Stimulated activated CD8-positive, alpha-beta memory T cell treated with anti-CD3 and anti-CD28 coated beads, Interleukin-2, amount 100 ng/mL, for 48 hours (primary cell): ENCODE data around the gene ENSA.
"Not testable (repeated sequence)": the region's sequence is repeated elsewhere in the genome, so short reads cannot be mapped to it uniquely, and the experiment has no call there.

ENCODE experiments used
- DNase-seq, 2 donors: peaks; one replicate each; pipeline ENCODE4 v3.0.0-alpha.2; 2020; ENCODE audit warnings: low read depth in 2 of 2

Gene ENSA, protein sequence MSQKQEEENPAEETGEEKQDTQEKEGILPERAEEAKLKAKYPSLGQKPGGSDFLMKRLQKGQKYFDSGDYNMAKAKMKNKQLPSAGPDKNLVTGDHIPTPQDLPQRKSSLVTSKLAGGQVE

DNA sequence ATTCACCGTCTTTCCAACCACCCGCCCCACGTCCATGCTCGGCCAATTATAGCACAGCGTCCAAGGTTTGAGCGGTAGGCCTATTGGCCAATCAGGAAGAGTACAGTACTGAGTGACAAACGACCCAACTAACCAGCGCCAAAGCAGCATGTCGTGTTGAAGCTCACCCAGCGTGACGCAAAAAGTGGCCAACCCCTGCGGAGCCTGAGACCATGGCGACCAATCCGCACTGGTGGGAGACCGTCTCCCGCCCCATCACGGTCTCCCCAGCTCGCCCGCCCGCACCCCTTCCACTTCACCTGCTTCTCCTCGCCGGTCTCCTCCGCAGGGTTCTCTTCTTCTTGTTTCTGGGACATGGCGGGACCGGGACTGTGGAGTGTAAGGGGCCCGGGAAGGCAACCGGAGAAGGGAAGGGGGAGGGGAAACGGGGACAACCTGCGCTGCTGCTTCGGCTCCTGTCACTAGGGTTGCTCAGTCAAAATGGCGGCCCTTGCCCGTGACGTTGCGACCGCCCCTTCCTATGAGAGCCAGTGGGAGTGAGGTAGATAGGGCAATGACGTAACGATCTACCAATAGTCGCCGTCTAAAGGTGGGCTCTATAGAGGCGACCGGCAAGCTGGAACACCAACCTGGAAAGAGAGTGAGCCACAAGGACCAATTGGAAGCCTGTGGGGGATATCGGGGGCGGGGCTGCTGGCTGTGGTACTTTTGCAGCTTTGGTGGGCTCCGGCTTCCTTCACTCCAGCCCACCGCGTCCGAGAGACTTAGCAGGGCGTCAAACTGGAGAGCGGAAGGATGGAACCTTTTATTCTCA lies at the start of gene ENSA:
Gene ENSA (minus strand): TSS at position 498 of the 814 bp plus-strand sequence. CDS start 142 bp downstream, at position 356.
- peak; percentile 89 to 90 for DNase-seq

DNA sequence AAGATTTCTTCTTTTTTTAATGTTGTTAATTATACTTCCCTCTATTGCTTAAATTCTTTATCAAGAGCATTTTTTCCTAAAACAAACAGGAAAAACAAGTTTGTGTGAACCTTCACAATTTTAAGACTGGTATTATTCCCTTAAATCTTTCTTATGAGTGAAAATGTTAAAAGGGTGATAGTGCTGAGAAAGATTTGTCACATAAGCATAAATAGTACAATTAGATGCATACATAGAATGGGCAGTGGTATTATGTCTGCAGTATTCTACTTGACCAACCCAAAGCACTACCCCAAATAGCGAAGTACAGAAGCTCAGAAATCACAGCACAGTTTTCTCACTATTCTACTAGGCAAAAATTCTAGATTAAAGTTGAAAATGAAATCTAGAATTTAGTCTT lies 49.6 kb upstream of the ENSA start:
- DNase-seq, result no peak

DNA sequence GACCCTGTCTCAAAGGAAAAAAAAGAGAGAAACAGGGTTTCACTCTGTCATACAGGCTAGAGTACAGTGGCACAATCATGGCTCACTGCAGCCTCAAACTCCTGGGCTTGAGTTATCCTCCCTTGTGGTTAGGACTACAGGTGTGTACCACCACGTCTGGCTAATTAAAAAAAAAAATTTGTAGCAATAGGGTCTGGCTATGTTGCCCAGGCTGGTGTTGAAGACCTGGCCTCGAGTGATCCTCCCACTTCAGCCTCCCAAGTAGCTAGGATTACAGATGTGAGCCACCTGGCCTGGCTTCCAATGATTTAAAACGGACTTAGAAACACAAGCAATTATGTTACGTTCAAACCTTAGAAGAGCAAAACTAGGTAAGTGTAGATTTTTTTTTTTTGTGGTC lies 45.5 kb upstream of the ENSA start:
- no peak for DNase-seq

DNA sequence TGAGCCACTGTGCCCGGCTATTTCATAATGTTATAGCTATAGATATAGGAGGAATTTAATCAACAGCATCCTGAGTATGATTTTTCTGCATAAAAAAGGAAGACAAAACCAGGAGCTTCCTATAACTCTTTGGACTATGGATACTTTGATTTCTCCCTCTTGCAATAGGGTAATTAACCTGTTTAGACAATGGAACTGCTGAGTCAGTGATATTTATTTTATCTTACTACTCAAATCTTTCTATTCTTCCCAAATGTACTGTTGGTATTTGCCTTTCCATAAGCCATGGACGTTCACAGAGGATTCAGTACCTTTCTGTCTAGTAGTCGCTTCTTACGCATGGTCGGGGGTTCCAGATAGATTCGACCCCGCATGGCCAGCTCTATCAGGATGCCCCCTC lies 33.9 kb upstream of the ENSA start:
- DNase-seq, result no peak

DNA sequence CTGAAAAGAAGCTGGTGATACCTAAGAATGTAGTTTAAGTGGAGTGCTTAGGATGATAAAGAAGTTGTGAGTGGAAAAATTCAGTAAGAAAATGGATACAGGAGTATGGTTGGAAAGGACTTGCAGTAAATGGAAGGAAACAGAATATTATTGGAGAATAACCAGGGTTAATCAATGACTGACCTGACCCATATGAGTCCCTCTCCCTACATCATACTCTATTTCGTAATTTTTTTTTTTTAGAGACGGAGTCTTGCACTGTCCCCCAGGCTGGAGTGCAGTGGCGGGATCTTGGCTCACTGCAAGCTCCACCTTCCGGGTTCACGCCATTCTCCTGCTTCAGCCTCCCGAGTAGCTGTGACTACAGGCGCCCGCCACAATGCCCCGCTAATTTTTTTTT lies 33.4 kb upstream of the ENSA start:
- DNase-seq, result no peak

DNA sequence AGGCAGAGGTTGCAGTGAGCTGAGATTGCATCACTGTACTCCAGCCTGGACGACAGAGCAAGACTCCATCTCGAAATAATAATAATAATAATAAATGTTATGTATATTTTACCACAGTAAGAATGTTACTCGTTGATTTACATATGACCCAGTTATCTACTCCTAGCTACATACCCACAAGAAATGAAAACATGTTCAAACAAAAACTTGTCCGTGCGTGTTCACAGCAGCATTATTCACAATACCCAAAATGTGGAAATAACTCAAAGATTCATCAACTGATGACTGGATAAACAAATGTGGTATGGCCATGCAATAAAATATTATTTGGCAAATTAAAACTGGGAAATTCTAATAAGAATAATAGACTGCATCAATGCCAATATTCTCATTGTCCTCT lies 31.7 kb upstream of the ENSA start:
- DNase-seq, result no peak

DNA sequence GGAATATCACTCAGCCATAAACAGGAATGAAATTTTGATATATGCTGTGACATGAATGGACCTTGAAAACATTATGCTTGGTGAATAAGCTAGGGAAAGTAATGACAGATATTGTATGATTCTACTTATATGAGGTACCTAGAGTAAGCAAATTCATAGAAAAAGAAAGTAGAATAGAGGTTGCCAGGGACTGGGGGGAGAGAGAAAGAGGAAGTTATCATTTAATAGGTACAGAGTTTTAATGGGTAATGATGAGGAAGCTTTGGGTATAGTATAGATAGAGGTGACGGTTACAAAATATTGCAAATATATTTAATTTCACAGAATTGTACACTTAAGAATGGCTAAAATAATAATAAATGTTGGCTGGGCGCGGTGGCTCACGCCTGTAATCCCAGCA lies 31.2 kb upstream of the ENSA start:
- no peak for DNase-seq

DNA sequence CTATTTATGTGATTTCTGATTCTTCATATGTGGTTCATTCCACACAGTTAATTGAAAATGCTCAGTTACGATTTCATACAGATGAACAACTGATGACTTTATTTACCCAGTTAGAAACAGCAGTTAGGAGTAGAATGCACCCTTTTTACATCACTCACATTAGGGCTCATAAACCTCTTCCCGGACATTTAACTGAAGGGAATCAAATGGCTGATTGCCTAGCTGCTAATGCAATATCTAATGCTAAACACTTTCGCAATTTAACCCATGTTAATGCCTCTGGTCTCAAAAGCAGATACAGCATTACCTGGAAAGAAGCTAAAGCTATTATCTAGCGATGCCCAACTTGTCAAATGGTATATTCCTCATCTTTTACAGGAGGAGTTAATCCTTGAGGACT lies 27.7 kb upstream of the ENSA start:
- DNase-seq, result not testable (repeated sequence)

DNA sequence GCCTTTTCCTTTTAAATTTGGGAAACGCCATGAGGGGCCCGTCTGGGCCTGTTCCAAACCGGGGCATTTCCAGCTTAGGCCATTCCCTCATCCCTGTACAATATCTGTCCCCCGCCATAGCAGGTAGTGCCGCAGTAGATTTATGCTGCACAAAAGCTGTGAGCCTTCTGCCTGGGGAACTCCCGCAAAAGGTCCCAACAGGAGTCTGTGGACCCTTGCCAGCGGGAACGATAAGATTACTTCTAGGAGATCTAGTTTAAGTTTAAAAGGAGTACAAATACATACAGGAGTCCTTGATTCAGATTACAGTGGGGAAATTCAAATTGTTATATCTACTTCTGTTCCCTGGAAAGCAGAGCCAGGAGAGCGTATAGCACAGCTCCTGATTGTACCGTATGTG lies 25.2 kb upstream of the ENSA start:
- not testable (repeated sequence) for DNase-seq

DNA sequence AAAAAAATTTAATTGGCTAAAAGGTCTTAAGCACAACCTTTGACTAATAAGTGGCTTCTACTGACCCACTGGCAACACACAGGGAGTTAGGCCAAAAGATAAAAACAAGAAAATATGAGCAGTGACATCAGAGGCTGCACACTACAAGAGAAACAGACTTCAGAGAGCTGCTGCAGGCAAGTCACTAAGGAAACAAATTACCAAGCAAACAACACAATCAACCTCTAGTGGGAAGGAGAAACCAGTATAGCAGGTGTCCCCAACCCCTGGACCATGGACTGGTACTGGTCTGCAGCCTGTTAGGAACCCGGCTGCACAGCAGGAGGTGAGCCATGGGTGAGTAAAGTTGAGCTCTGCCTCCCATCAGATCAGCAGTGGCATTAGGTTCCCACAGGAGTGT lies 20.8 kb upstream of the ENSA start:
- DNase-seq, result no peak

DNA sequence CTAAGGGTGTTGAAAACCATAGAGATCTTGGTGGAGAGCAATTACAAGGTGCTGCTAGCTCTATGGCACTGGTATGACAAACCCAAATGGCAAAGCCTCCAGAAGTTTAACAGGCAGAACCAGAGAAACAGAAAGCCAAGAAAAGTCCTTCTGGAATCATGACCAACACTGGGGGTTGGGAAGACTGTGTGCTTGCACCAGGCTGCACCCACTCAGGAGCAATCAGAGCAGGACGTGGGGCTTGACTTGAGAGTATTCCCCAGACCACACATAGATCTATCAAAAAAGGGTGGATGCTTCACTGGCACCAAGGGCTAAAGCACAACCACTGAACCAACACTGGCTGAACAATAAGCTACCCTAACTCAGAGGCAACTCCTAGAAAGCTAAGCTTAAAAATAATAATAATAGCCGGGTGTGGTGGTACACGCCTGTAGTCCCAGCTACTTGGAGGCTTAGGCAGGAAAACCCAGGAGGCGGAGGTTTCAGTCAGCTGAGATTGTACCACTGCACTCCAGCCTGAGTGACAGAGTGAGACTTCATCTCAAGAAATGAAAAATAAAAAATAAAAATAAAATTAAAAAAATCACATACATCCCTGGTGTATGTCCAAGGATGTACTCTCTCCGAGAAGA lies 20.1 kb upstream of the ENSA start:
- no peak for DNase-seq

DNA sequence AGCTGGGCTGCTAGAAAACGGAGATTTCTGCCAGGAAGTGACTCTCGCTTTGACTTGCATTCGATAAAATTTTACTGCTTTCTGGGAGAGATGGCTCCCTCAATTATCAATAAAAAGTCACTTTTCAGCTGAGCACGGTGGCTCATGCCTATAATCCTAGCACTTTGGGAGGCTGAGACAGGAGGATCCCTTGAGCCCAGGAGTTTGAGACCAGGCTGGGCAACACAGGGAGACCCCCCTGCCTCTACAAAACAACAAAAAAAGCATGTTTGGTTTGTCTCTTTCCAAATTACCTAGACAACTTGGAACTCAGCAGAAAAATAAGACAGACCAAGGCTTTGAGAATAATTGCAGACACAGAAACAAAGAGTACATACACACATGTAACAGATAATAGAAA lies 12.9 kb upstream of the ENSA start:
- DNase-seq, result no peak

DNA sequence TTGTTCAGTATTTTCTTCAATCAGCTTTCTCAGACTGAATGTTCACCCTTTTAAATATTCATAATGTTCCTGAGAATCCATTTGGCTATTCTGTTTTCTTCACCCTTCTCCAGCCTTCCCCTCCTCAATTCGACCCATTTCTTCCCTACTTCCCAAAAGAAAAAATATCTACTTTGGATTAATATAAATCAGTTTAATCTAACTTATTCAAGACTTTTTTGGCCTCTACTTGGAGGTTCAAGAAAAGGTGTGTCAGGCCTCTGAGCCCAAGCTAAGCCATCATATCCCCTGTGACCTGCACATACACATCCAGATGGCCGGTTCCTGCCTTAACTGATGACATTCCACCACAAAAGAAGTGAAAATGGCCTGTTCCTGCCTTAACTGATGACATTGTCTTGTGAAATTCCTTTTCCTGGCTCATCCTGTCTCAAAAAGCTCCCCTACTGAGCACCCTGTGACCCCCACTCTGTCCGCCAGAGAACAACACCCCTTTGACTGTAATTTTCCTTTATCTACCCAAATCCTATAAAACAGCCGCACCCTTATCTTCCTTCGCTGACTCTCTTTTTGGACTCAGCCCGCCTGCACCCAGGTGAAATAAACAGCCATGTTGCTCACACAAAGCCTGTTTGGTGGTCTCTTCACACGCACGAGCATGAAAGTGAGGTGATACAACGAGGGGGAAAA lies 11.9 kb upstream of the ENSA start:
- DNase-seq, result not testable (repeated sequence)

DNA sequence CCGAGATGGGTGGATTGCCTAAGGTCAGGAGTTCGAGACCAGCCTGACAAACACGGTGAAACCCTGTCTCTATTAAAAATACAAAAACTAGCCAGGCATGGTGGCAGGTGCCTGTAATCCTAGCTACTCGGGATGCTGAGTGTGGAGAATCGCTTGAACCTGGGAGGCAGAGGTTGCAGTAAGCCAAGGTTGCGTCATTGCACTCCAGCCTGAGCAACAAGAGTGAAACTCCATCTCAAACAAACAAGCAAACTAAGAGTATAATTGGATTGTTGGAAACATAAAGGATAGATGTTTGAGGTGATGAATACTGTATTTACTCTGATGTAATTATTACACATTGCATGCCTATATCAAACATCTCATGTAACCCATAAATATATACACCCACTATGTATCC lies 9.0 kb upstream of the ENSA start:
- DNase-seq, result not testable (repeated sequence)

DNA sequence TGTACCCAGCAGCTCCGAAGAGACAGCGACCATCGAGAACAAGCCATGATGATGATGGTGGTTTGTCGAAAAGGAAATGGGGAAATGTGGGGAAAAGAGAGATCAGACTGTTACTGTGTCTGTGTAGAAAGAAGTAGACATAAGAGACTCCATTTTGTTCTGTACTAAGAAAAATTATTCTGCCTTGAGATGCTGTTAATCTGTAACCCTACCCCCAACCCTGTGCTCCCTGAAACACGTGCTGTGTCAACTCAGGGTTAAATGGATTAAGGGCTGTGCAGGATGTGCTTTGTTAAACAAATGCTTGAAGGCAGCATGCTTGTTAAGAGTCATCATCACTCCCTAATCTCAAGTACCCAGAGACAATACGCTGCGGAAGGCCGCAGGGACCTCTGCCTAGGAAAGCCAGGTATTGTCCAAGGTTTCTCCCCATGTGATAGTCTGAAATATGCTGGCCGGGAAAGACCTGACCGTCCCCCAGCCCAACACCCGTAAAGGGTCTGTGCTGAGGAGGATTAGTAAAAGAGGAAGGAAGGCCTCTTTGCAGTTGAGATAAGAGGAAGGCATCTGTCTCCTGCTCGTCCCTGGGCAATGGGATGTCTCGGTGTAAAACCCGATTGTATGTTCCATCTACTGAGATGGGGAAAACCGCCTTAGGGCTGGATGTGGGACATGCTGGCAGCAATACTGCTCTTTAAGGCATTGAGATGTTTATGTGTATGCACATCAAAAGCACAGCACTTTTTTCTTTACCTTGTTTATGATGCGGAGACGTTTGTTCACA lies 5.6 kb upstream of the ENSA start:
- not testable (repeated sequence) for DNase-seq

DNA sequence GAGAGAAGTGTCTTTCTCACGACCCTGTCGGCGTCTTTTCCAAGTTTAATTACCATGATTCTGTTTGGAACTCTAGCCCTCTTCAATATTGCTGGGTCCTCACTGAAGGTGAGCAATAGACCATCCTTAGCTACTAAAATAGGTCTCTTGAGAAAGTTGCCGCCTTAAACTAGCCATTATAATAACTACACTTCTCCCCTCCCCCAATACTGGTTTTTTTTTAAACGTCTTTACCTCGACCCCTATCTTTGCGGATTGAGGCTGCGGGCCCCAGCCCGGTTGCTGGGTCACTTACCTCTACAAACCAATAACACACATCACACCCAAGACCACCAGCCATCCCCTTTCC lies 672 bp downstream of the ENSA start:
- no peak for DNase-seq

DNA sequence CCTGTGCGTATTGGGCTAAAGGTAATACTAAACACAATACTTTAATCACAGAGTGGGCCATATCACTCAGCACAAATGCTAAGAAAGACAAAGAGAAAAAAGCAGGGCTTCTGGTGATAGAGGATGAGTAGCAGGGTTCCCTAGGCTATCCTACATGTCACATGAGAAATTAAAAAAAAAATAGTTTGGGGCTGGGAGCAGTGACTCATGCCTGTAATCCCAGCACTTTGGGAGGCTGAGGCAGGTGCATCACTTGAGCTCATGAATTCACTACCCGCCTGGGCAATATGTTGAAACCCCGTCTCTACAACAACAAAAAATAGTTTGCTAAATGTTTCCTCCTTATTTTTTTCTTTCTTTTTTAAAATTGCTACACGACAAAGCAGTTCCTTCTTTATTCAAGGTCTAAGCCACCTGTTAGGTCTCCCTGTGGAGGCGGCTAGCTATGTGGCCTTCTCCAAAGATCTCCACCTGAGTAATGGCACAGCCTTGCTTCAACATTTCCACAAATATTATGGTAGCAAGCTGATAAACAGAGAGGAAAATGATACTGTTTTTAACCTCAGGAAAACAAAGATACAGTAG lies 1.5 kb downstream of the ENSA start:
- no peak for DNase-seq

DNA sequence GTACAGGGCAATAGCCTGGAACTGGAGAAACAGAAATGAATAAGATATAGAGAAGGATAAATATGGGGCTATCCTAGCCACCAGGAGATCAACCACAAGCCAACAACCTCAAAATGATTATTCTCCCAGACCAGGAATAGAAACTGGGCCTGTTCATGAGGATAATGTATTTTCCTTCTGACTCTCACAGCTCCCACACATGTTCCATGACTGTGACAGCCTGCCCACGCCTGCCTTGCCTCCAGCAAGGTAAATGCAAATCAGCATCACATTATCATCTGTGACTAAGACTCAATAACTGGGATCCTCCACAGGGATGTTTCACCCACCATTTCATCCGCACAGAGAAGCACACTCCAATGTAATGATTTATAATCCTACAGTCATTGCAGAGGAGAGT lies 3.3 kb downstream of the ENSA start:
- peak in 1 of 2 donors; percentile 35 for DNase-seq

DNA sequence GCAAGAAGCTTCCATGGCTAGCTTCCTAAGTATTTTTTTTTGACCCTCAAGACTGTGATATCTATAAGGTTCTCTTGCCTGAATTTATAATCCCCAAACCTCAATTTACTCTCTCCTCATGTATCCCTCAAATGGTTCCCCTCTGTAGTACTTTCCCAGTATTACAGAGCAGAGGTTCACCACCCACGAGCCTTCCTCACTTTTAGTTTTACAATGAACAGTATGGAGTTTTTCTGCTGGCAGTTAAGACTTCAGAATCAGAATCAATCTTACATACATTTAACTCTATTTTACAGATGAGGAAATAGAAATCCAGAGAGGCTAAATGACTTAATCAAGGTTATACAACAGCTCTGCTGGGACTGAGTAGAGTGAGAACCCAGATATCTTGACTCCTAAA lies 4.9 kb downstream of the ENSA start:
- not testable (repeated sequence) for DNase-seq

DNA sequence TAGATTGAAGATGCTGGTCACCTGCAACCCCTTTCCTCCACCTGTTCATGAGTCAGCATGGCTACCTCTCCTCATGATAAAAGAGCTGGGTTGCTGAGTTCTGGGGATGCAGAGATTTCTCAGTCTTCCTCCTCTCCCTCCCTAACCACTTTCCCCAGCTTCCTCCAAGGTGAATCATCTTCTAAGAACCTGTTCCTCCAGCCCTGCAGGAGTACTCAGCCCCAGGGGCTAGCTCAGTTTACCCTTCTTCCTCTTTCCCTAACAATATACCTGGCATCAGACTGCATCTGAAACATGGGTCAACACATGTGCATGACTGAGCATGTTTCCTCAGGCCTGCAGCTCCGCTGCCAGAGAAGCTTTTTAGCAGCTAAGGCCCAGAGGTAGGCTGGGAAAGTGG lies 5.3 kb downstream of the ENSA start:
- not testable (repeated sequence) for DNase-seq

DNA sequence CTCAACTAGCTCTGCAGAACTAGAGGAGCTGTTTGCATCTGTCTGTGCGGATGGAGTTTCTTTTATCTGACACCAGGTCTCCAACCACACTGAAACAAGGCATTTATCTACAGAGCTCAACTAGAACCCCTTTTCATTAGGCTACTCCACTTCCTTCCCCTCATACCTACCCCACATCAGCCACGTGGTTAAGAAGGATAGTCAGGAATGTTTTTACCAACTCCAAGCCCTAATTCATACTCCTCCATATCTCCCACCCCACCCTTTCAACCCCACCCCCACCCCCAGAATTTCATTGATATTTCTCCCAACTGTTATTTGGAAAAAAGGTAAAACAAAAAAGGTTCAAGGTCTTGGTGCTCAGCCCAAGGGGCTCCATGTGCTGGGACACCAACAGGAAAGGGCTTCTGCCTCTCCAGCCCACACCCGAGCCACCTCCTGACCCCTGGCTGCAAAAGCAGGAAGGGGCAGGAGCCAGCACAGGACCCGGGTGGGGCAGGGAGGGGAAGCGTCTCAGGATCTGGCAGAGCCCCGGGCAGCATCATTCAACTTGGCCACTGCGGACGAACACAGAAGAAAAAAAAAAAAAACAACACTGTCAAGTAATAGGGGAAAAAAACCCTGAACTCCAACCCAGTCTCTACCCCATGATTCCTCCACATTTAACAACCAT lies 7.0 kb downstream of the ENSA start:
- no peak for DNase-seq
